SKM-1 (cell line): ENCODE measurements around the gene CHAF1B.
"Not testable (repeated sequence)": the region's sequence is repeated elsewhere in the genome, so short reads cannot be mapped to it uniquely, and the experiment has no call there.

Source experiments
- DNase-seq: peaks from one replicate; lab custom pipeline; 2025; ENCODE audit not compliant: unreplicated experiment; lab: John Stamatoyannopoulos, UW

CHAF1B gene

DNA sequence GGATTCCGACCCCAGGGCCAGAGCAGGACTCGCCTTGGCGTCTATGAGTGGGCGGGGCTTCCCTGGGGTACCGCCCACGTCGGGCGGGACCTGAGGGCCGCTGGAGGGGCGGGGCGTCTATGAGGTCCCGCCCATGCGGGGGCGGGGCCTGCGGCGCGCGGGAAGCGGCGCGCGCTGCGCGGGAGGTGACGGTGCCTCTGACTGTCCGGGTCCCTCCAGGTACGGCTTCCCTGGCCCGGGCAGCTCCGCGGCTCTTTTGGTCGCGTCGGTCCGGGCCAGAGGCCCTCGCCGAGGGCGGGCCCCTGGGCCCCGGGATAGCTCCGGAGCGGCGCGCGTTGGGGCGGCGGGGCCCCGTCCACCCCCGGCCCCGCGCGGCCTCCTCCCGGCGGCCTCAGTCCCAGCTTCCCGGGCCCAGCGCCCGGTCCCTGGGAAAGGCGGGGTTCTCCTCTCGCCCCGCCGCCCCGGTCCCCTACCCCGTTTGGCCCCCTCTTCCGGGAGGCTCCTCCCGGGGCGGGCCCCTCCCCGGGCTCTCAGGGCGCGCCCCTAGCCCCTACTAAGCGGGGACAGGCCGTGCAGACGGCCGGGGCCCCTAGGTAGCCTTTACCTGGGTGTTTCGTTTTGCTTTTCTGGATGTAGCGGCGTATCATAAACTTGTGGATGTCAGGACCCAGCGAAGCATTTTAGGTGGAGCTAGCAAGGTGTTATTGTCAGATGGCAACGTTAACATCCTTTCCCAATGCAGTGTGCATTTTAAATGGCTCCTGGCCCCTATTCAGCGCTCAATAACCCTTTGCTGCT lies at the start of gene CHAF1B:
Gene CHAF1B (plus strand): TSS at position 160 of the 798 bp plus-strand sequence. CDS start 745 bp downstream, outside the sequence.
- peak; percentile 58 for DNase-seq

- no peak for DNase-seq
Observed at GRCh38 chr21:36337099-36337509, 48.1 kb upstream of the CHAF1B start.

GRCh38 chr21:36338975-36339374 lies 46.2 kb upstream of the CHAF1B start:
- no peak for DNase-seq

DNA sequence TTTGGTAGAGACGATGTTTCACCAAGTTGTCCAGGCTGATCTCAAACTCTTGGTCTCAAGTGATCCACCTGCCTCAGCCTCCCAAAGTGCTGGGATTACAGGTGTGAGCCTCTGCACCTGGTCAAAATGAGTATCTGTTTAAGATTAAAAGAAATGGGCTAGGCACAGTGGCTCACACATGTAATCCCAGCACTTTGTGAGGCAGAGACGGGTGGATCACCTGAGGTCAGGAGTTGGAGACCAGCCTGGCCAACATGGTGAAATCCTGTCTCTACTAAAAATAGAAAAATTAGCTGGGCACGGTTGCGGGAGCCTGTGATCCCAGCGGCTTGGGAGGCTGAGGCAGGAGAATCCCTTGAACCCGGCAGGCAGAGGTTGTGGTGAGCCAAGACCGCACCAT lies 42.6 kb upstream of the CHAF1B start:
- not testable (repeated sequence) for DNase-seq

DNA sequence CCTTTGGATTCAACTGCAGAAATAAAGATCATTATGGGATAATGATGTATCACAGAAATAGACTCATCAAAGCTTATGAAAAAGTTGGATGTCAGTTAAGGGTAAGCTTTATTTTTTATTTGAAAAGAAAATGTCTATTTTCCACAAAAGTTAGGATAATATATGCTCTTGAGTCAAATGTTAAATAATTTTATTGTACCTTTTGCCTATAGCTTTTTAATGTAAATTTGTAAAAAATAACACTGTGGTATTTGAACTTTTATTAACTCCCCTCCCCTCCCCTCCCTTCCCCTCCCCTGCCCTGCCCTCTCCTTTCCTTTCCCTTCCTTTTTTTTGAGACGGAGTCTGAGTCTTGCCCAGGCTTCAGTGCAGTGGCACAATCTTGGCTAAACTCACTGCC lies 40.3 kb upstream of the CHAF1B start:
- no peak for DNase-seq

- no peak for DNase-seq
Observed at GRCh38 chr21:36347278-36347961, 37.8 kb upstream of the CHAF1B start.

GRCh38 chr21:36347962-36348328 lies 37.2 kb upstream of the CHAF1B start:
- no peak for DNase-seq

DNA sequence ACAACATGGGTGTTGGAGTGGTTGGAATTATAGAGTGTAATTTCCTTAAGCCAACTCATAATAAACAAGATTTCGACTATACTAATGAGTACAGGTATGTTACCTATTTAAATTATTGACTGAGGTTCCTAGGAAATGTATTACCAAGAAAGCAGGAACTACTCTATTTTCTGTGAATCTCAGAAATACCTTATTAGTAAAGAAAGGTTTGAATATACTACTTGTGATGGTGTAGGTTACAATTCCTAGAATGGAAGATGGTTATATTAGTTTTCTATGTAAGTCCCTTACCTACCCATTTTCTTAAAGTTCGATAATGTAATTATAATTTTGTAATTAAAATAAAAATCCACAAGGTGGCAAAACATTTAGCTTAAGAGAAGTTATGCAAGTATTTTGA lies 35.9 kb upstream of the CHAF1B start:
- no peak for DNase-seq

DNA sequence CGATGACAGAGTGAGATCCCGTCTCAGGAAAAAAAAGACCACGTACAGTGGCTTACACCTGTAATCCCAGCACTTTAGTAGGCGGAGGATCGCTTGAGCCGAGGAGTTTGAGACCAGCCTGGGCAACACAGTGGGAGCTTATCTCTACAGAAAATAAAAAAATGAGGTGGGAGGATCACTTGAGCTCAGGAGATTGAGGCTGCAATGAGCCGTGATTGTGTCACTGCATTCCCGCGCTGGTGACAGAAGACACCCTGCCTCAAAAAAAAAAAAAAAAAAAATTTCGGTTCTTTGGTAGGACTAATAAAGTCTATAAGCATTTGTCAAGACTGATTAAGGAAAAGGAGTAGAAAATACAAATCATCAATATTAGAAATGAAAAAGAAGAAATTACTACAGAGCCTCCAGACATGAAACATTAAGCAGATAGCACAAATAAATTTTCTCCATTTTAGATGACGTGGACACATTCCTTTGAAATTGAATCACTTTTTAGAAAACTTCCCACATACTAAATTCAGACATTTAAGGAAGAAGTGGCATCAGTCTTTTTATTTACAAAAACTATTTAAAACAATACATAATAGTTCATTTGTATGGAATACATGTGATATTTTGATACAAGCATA lies 34.8 kb upstream of the CHAF1B start:
- no peak for DNase-seq

GRCh38 chr21:36354918-36355680 lies 30.1 kb upstream of the CHAF1B start:
- DNase-seq = no peak

GRCh38 chr21:36355868-36356267 lies 29.3 kb upstream of the CHAF1B start:
- DNase-seq = no peak

- DNase-seq = no peak
Observed at GRCh38 chr21:36359185-36359584, 26.0 kb upstream of the CHAF1B start.

- no peak for DNase-seq
Observed at GRCh38 chr21:36369064-36369685, 16.0 kb upstream of the CHAF1B start.

DNA sequence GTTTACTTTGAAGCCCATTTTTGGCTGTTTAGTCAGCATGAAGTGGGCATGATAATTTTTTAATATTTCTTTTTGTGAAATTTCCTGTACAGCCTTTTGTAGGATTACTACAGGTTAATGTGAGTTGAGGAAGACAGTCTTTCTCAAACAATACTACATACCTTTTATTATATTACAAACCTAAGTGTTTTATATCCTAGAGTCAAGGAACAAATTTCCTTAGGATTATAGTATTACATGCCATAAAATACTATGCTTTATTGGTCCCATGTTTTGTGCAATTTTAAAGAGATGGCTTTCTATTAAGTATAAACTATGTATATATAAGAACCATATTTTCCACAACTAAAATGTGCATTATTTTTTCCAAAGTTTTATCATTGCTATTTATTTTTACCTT lies 9.2 kb upstream of the CHAF1B start:
- no peak for DNase-seq

DNA sequence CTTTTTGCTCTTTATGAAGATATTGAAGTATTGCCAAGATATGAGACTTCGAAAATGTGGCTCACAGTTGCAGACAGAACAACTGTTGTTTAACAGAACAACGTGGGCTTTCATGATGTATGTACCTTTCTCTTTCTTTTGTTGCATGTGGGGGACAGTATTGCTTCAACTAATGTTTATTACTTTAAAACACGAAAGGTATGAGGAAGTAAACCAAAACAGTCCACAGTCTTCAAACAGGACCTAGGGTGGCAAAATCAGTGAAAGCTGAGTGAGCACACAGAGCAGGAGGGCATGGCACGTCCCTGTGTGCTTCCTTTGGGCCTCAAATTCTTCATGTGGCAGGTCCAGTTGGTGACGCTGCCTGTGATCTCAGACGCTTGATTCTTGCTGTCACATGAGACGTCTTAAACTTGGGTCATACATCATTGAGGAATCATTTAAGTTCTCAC lies 7.8 kb upstream of the CHAF1B start:
- DNase-seq = no peak

DNA sequence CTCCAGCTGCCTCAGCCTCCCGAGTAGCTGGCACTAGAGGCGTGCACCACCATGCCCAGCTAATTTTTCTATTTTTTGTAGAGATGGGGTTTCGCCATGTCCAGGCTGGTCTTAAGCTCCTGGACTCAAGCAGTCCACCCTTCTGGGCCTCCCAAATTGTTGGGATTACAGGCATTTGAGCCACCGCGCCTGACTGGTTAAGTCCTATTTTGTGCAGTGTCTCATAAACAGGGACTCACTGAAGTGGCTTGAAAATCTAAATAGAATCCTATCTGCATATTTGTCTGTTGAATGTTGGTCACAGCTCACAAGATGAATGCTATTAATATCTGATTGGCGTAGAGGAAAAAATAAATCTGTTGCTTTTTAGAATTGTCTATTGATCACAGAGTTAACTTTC lies 5.9 kb upstream of the CHAF1B start:
- no peak for DNase-seq

DNA sequence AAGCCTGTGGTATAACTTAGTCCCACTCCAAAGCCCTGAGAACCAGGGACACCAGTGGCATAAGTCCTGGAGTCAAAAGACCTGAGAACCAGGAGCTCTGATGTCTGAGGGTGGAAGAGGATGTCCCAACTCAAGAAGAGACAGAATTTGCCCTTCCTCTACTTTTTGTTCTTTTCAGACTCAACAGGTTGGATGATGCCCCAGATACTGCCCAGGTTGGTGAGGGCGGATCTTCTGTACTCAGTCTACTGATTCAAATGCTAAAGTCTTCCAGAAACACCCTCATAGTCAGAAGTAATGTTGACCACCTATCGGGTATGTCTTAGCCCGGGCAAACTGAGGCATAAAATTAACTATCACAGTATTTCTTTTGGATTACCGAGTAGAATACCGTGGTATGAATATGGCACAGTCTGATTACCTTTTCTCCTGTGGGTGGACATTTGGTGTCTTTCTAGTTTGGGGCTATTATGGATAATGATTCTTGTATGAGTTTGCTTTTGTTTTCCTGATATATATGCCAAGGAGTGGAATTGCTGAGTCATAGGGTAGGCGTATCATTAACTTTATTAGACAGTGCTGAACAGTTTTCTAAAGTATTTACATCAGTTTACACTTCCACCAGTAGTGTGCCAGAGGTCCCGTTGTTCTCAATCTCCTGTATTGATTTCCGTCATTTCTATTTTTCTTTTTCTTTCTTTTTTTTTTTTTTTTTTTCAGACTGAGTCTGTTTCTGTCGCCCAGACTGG lies 3.2 kb upstream of the CHAF1B start:
- no peak for DNase-seq

GRCh38 chr21:36382722-36383121 lies 2.5 kb upstream of the CHAF1B start:
- not testable (repeated sequence) for DNase-seq

GRCh38 chr21:36384885-36385232 lies 333 bp upstream of the CHAF1B start:
- no peak for DNase-seq

- no peak for DNase-seq
Observed at GRCh38 chr21:36386031-36386642, 945 bp downstream of the CHAF1B start.
